ENCODE results near the gene MAP3K7CL. TPM values are rescaled to one million over a fixed set of nuclear protein-coding genes. Genes with fewer than 3 reads are reported as not detected.

MAP3K7CL gene
- total RNA-seq, 1 donor from 2014 or later = 67.3 TPM

- Histone ChIP-seq H3K4me2 (ENCODE audit: low read length) (no peak overlapping the region), H2AFZ (ENCODE audit: low read depth, low read length) (no peak overlapping the region), H3K9me3 (ENCODE audit: insufficient read depth, low read depth, low read length) (no peaks in the 10 kb centered on the region), H3K27me3 (ENCODE audit: insufficient read depth, low read length) (no peaks in the 10 kb centered on the region), H3K4me3 (ENCODE audit: insufficient read depth, low read depth, low read length) (no peak overlapping the region), H4K20me1 (ENCODE audit: insufficient read depth, low read length) (no peaks in the 10 kb centered on the region), H3K9ac (ENCODE audit: low read length) (no peak overlapping the region), H3K36me3 (ENCODE audit: insufficient read depth, low read length) (no peaks in the 10 kb centered on the region), H3K27ac (ENCODE audit: low read depth, low read length) (no peak overlapping the region), H3K79me2 (ENCODE audit: insufficient read depth, low read length) (no peaks in the 10 kb centered on the region), H3K4me1 (ENCODE audit: insufficient read depth, low read length) (peaks cover 28% of the 10 kb centered on the region)
- FAIRE-seq = no peak
- TF ChIP-seq EZH2 (IDR thresholded peaks at IDR 0.05; ENCODE audit: insufficient read depth, low read length) = no peak
- no peak for TF ChIP-seq CTCF (IDR thresholded peaks at IDR 0.05; ENCODE audit: insufficient read depth, low read depth, low read length)
- Mint-ChIP-seq H3K4me1 (ENCODE audit: low read depth, unreplicated experiment) (peaks cover 5% of the 10 kb centered on the region), H3K27ac (ENCODE audit: unreplicated experiment) (no peak overlapping the region), H3K4me3 (ENCODE audit: unreplicated experiment) (no peak overlapping the region), H3K9me3 (ENCODE audit: unreplicated experiment) (peaks cover 2% of the 10 kb centered on the region), H3K36me3 (ENCODE audit: low read depth, unreplicated experiment) (no peaks in the 10 kb centered on the region), H3K27me3 (ENCODE audit: low read depth, unreplicated experiment) (no peaks in the 10 kb centered on the region)
- no peak for DNase-seq (ENCODE audit: low read depth)
Measured at GRCh38 chr21:29211205-29211604, 80.8 kb downstream of the MAP3K7CL start.

- Mint-ChIP-seq H3K27me3 (ENCODE audit: low read depth, unreplicated experiment) (no peaks in the 10 kb centered on the region), H3K9me3 (ENCODE audit: unreplicated experiment) (no peaks in the 10 kb centered on the region), H3K27ac (ENCODE audit: unreplicated experiment) (no peak overlapping the region), H3K4me1 (ENCODE audit: low read depth, unreplicated experiment) (peaks cover 5% of the 10 kb centered on the region), H3K36me3 (ENCODE audit: low read depth, unreplicated experiment) (no peaks in the 10 kb centered on the region), H3K4me3 (ENCODE audit: unreplicated experiment) (no peak overlapping the region)
- Histone ChIP-seq H3K4me3 (ENCODE audit: insufficient read depth, low read depth, low read length) (no peak overlapping the region), H3K36me3 (ENCODE audit: insufficient read depth, low read length) (no peaks in the 10 kb centered on the region), H3K27ac (ENCODE audit: low read depth, low read length) (no peak overlapping the region), H3K4me1 (ENCODE audit: insufficient read depth, low read length) (peaks cover 26% of the 10 kb centered on the region), H4K20me1 (ENCODE audit: insufficient read depth, low read length) (no peaks in the 10 kb centered on the region), H3K27me3 (ENCODE audit: insufficient read depth, low read length) (no peaks in the 10 kb centered on the region), H2AFZ (ENCODE audit: low read depth, low read length) (no peak overlapping the region), H3K9ac (ENCODE audit: low read length) (no peak overlapping the region), H3K79me2 (ENCODE audit: insufficient read depth, low read length) (no peaks in the 10 kb centered on the region), H3K9me3 (ENCODE audit: insufficient read depth, low read depth, low read length) (peaks cover 6% of the 10 kb centered on the region), H3K4me2 (ENCODE audit: low read length) (no peak overlapping the region)
- no peak for TF ChIP-seq CTCF (IDR thresholded peaks at IDR 0.05; ENCODE audit: insufficient read depth, low read depth, low read length)
- TF ChIP-seq EZH2 (IDR thresholded peaks at IDR 0.05; ENCODE audit: insufficient read depth, low read length) = no peak
- DNase-seq (ENCODE audit: low read depth) = no peak
- no peak for FAIRE-seq
Measured at GRCh38 chr21:29212446-29212845, 82.0 kb downstream of the MAP3K7CL start.

- no peaks in the 10 kb centered on the region for H3K79me2 ChIP-seq (ENCODE audit: insufficient read depth, low read length)
- no peak overlapping the region for H3K27ac ChIP-seq (ENCODE audit: low read depth, low read length)
- no peaks in the 10 kb centered on the region for H3K36me3 ChIP-seq (ENCODE audit: insufficient read depth, low read length)
- H3K4me2 ChIP-seq (ENCODE audit: low read length) = no peak overlapping the region
- peaks cover 6% of the 10 kb centered on the region for H3K9me3 ChIP-seq (ENCODE audit: insufficient read depth, low read depth, low read length)
- no peaks in the 10 kb centered on the region for H4K20me1 ChIP-seq (ENCODE audit: insufficient read depth, low read length)
- H2AFZ ChIP-seq (ENCODE audit: low read depth, low read length) = no peak overlapping the region
- H3K4me1 ChIP-seq (ENCODE audit: insufficient read depth, low read length) = peaks cover 23% of the 10 kb centered on the region
- peaks cover 5% of the 10 kb centered on the region for H3K4me1 Mint-ChIP-seq (ENCODE audit: low read depth, unreplicated experiment)
- no peaks in the 10 kb centered on the region for H3K27me3 Mint-ChIP-seq (ENCODE audit: low read depth, unreplicated experiment)
- H3K9me3 Mint-ChIP-seq (ENCODE audit: unreplicated experiment) = peaks cover 3% of the 10 kb centered on the region
- peak overlapping the region; percentile 11 for H3K9ac ChIP-seq (ENCODE audit: low read length)
- H3K27ac Mint-ChIP-seq (ENCODE audit: unreplicated experiment) = no peak overlapping the region
- no peaks in the 10 kb centered on the region for H3K36me3 Mint-ChIP-seq (ENCODE audit: low read depth, unreplicated experiment)
- TF ChIP-seq CTCF (IDR thresholded peaks at IDR 0.05; ENCODE audit: insufficient read depth, low read depth, low read length) = no peak
- TF ChIP-seq EZH2 (IDR thresholded peaks at IDR 0.05; ENCODE audit: insufficient read depth, low read length) = no peak
- peak; percentile 32 for FAIRE-seq
- DNase-seq (ENCODE audit: low read depth) = no peak
- H3K27me3 ChIP-seq (ENCODE audit: insufficient read depth, low read length) = no peaks in the 10 kb centered on the region
- no peak overlapping the region for H3K4me3 Mint-ChIP-seq (ENCODE audit: unreplicated experiment)
- no peak overlapping the region for H3K4me3 ChIP-seq (ENCODE audit: insufficient read depth, low read depth, low read length)
Measured at GRCh38 chr21:29213513-29214385, 83.3 kb downstream of the MAP3K7CL start.
